ENCODE data around the gene HIRA.
"Not testable (repeated sequence)": the region's sequence is repeated elsewhere in the genome, so short reads cannot be mapped to it uniquely, and the experiment has no call there.

The HIRA gene

GRCh38 chr22:19383292-19383691, 48.2 kb downstream of the HIRA start:
- no peak for DNase-seq (ENCODE audit: low read depth in 2 of 2)

GRCh38 chr22:19382240-19382639, 49.3 kb downstream of the HIRA start:
- no peak for DNase-seq (ENCODE audit: low read depth in 2 of 2)

- no peak for DNase-seq (ENCODE audit: low read depth in 2 of 2)
These were observed 53.2 kb downstream of the HIRA start for GRCh38 chr22:19378344-19378674.

GRCh38 chr22:19377565-19378343, 53.8 kb downstream of the HIRA start:
- DNase-seq (ENCODE audit: low read depth in 2 of 2): no peak

- no peak for DNase-seq (ENCODE audit: low read depth in 2 of 2)
These were observed 54.6 kb downstream of the HIRA start for GRCh38 chr22:19376971-19377370.

- no peak for DNase-seq (ENCODE audit: low read depth in 2 of 2)
These were observed 55.3 kb downstream of the HIRA start for GRCh38 chr22:19376247-19376646.

- no peak for DNase-seq (ENCODE audit: low read depth in 2 of 2)
These were observed 56.1 kb downstream of the HIRA start for GRCh38 chr22:19375435-19375834.

GRCh38 chr22:19374410-19374809, 57.1 kb downstream of the HIRA start:
- DNase-seq (ENCODE audit: low read depth in 2 of 2): no peak

GRCh38 chr22:19373450-19373849, 58.1 kb downstream of the HIRA start:
- DNase-seq (ENCODE audit: low read depth in 2 of 2): no peak

- no peak for DNase-seq (ENCODE audit: low read depth in 2 of 2)
These were observed 59.6 kb downstream of the HIRA start for GRCh38 chr22:19371893-19372292.

- DNase-seq (ENCODE audit: low read depth in 2 of 2): no peak
These were observed 62.7 kb downstream of the HIRA start for GRCh38 chr22:19368876-19369275.

- no peak for DNase-seq (ENCODE audit: low read depth in 2 of 2)
These were observed 63.7 kb downstream of the HIRA start for GRCh38 chr22:19367763-19368367.

GRCh38 chr22:19363541-19363940, 68.0 kb downstream of the HIRA start:
- DNase-seq (ENCODE audit: low read depth in 2 of 2): not testable (repeated sequence)

- DNase-seq (ENCODE audit: low read depth in 2 of 2): no peak
These were observed 69.9 kb downstream of the HIRA start for GRCh38 chr22:19361501-19362103.

- DNase-seq (ENCODE audit: low read depth in 2 of 2): no peak
These were observed 70.7 kb downstream of the HIRA start for GRCh38 chr22:19360862-19361261.

GRCh38 chr22:19360300-19360792, 71.2 kb downstream of the HIRA start:
- DNase-seq (ENCODE audit: low read depth in 2 of 2): no peak

GRCh38 chr22:19359554-19360299, 71.8 kb downstream of the HIRA start:
- no peak for DNase-seq (ENCODE audit: low read depth in 2 of 2)

GRCh38 chr22:19358703-19359553, 72.6 kb downstream of the HIRA start:
- DNase-seq (ENCODE audit: low read depth in 2 of 2): no peak

- DNase-seq (ENCODE audit: low read depth in 2 of 2): no peak
These were observed 73.3 kb downstream of the HIRA start for GRCh38 chr22:19358195-19358594.

- DNase-seq (ENCODE audit: low read depth in 2 of 2): no peak
These were observed 74.0 kb downstream of the HIRA start for GRCh38 chr22:19357270-19358105.
